Measurements from ENCODE around the gene TFF2.

- TF ChIP-seq CTCF (IDR thresholded peaks at IDR 0.05) (no peak), POLR2AphosphoS5 (IDR thresholded peaks at IDR 0.05) (no peak), EP300 (IDR thresholded peaks at IDR 0.05) (no peak), POLR2A (IDR thresholded peaks at IDR 0.05) (no peak)
These were observed 44.3 kb downstream of the TFF2 start for GRCh38 chr21:42306366-42307035.
